ENCODE measurements around the gene TACR1.
"Not testable (repeated sequence)": the region's sequence is repeated elsewhere in the genome, so short reads cannot be mapped to it uniquely, and the experiment has no call there.

Gene TACR1

GRCh38 chr2:75199428-75200011 is at the start of gene TACR1:
Gene TACR1 (minus strand): TSS chr2:75199520. CDS start chr2:75198934, 586 bp downstream.
- peak; percentile 18 for DNase-seq (ENCODE audit: low spot score)

GRCh38 chr2:75248581-75248980 is 49.3 kb upstream of the TACR1 start:
- not testable (repeated sequence) for DNase-seq (ENCODE audit: low spot score)

- DNase-seq (ENCODE audit: low spot score) = no peak
Observed at GRCh38 chr2:75246441-75247167, 47.3 kb upstream of the TACR1 start.

- DNase-seq (ENCODE audit: low spot score) = no peak
Observed at GRCh38 chr2:75243219-75243618, 43.9 kb upstream of the TACR1 start.

GRCh38 chr2:75241696-75242095 is 42.4 kb upstream of the TACR1 start:
- DNase-seq (ENCODE audit: low spot score) = no peak

- DNase-seq (ENCODE audit: low spot score) = no peak
Observed at GRCh38 chr2:75238670-75239330, 39.5 kb upstream of the TACR1 start.

- no peak for DNase-seq (ENCODE audit: low spot score)
Observed at GRCh38 chr2:75237296-75237695, 38.0 kb upstream of the TACR1 start.

- no peak for DNase-seq (ENCODE audit: low spot score)
Observed at GRCh38 chr2:75233965-75234364, 34.6 kb upstream of the TACR1 start.

GRCh38 chr2:75226617-75227016 is 27.3 kb upstream of the TACR1 start:
- DNase-seq (ENCODE audit: low spot score) = no peak

GRCh38 chr2:75226099-75226498 is 26.8 kb upstream of the TACR1 start:
- DNase-seq (ENCODE audit: low spot score) = no peak

- no peak for DNase-seq (ENCODE audit: low spot score)
Observed at GRCh38 chr2:75224636-75225094, 25.3 kb upstream of the TACR1 start.

- no peak for DNase-seq (ENCODE audit: low spot score)
Observed at GRCh38 chr2:75222527-75222926, 23.2 kb upstream of the TACR1 start.

GRCh38 chr2:75221862-75222261 is 22.5 kb upstream of the TACR1 start:
- DNase-seq (ENCODE audit: low spot score) = no peak

GRCh38 chr2:75219213-75219612 is 19.9 kb upstream of the TACR1 start:
- DNase-seq (ENCODE audit: low spot score) = not testable (repeated sequence)

- no peak for DNase-seq (ENCODE audit: low spot score)
Observed at GRCh38 chr2:75211266-75211770, 12.0 kb upstream of the TACR1 start.

- no peak for DNase-seq (ENCODE audit: low spot score)
Observed at GRCh38 chr2:75210409-75210808, 11.1 kb upstream of the TACR1 start.

GRCh38 chr2:75208738-75209137 is 9.4 kb upstream of the TACR1 start:
- no peak for DNase-seq (ENCODE audit: low spot score)

- DNase-seq (ENCODE audit: low spot score) = no peak
Observed at GRCh38 chr2:75204833-75205232, 5.5 kb upstream of the TACR1 start.

GRCh38 chr2:75202359-75202758 is 3.0 kb upstream of the TACR1 start:
- DNase-seq (ENCODE audit: low spot score) = no peak

GRCh38 chr2:75200140-75201096 is 1.1 kb upstream of the TACR1 start:
- peak; percentile 36 for DNase-seq (ENCODE audit: low spot score)

- DNase-seq (ENCODE audit: low spot score) = no peak
Observed at GRCh38 chr2:75195076-75195691, 4.1 kb downstream of the TACR1 start.

All from cerebellar cortex (tissue), 1 donor.